ENCODE data around the gene FBXO40.

The FBXO40 gene

GRCh38 chr3:121663171-121663847 lies 70.1 kb downstream of the FBXO40 start:
- DNase-seq = no peak

GRCh38 chr3:121665488-121665887 lies 72.3 kb downstream of the FBXO40 start:
- no peak for DNase-seq

- no peak for DNase-seq
These were observed 74.2 kb downstream of the FBXO40 start for GRCh38 chr3:121667333-121667732.

- no peak for DNase-seq
These were observed 77.5 kb downstream of the FBXO40 start for GRCh38 chr3:121670676-121671075.

GRCh38 chr3:121677141-121677540 lies 84.0 kb downstream of the FBXO40 start:
- DNase-seq = no peak

Measured in right kidney (tissue), 1 donor.